GM19328 (cell line): ENCODE results near the gene HCRTR1.
"Not testable (repeated sequence)": the region's sequence is repeated elsewhere in the genome, so short reads cannot be mapped to it uniquely, and the experiment has no call there.

Experiments used
- ATAC-seq: cut with Tn5 transposase; IDR thresholded peaks from one replicate; pipeline ENCODE4 v1.9.1; 2021; ENCODE audit warnings: mild to moderate bottlenecking, moderate library complexity; ENCODE audit not compliant: unreplicated experiment

Gene HCRTR1

GRCh38 chr1:31581821-31582810 lies 35.4 kb upstream of the HCRTR1 start:
- no peak for ATAC-seq

GRCh38 chr1:31583082-31583994 lies 34.2 kb upstream of the HCRTR1 start:
- ATAC-seq: no peak

GRCh38 chr1:31583995-31584868 lies 33.3 kb upstream of the HCRTR1 start:
- ATAC-seq: no peak

- ATAC-seq: no peak
Observed at GRCh38 chr1:31584869-31585735, 32.4 kb upstream of the HCRTR1 start.

GRCh38 chr1:31585736-31586365 lies 31.6 kb upstream of the HCRTR1 start:
- ATAC-seq: no peak

GRCh38 chr1:31586376-31587327 lies 30.8 kb upstream of the HCRTR1 start:
- no peak for ATAC-seq

GRCh38 chr1:31587328-31587699 lies 30.2 kb upstream of the HCRTR1 start:
- not testable (repeated sequence) for ATAC-seq

- no peak for ATAC-seq
Observed at GRCh38 chr1:31587720-31588423, 29.6 kb upstream of the HCRTR1 start.

GRCh38 chr1:31588751-31589515 lies 28.6 kb upstream of the HCRTR1 start:
- no peak for ATAC-seq

- no peak for ATAC-seq
Observed at GRCh38 chr1:31591425-31592093, 25.9 kb upstream of the HCRTR1 start.

- ATAC-seq: no peak
Observed at GRCh38 chr1:31592132-31592531, 25.4 kb upstream of the HCRTR1 start.

GRCh38 chr1:31593136-31593665 lies 24.3 kb upstream of the HCRTR1 start:
- no peak for ATAC-seq

GRCh38 chr1:31593770-31594632 lies 23.5 kb upstream of the HCRTR1 start:
- ATAC-seq: no peak

GRCh38 chr1:31595836-31596736 lies 21.4 kb upstream of the HCRTR1 start:
- no peak for ATAC-seq
